Measurements from ENCODE around the gene C1QTNF3. TPM values are rescaled to one million over a fixed set of nuclear protein-coding genes. Genes with fewer than 3 reads are reported as not detected.

C1QTNF3 gene
- total and polyA plus RNA-seq, 2 donors (not counting 3 experiments of a cell fraction or from before 2014, with no cell fraction given), result 1.6 TPM

GRCh38 chr5:34003941-34004340, 39.1 kb downstream of the C1QTNF3 start:
- Histone ChIP-seq H3K27ac (ENCODE audit: insufficient read depth, low read depth, low read length) (no peak overlapping the region), H3K4me3 (replicated peaks in 1 of 3; ENCODE audit: insufficient read depth in 1 of 3, low read depth in 1 of 3, low read length in 3 of 3) (no peak overlapping the region), H3K4me1 (ENCODE audit: control insufficient read depth, extremely low read depth, insufficient read depth, low read length) (peaks cover 14% of the 10 kb centered on the region), H3K79me2 (ENCODE audit: control insufficient read depth, insufficient read depth, low read length) (no peaks in the 10 kb centered on the region), H3K9ac (replicated peaks; ENCODE audit: extremely low read depth, insufficient read depth, low read length) (no peak overlapping the region), H3K4me2 (ENCODE audit: insufficient read depth, low read length) (no peak overlapping the region), H3K27me3 (ENCODE audit: control insufficient read depth in 2 of 2, insufficient read depth in 2 of 2, low read length in 2 of 2) (no peaks in the 10 kb centered on the region), H3K36me3 (ENCODE audit: control insufficient read depth in 2 of 2, extremely low read depth in 1 of 2, insufficient read depth in 2 of 2, low read length in 2 of 2) (peaks cover 0 to 5% of the 10 kb centered on the region in 2 experiments), H2AFZ (ENCODE audit: low read depth, low read length) (no peak overlapping the region), H3K9me3 (replicated peaks; ENCODE audit: control insufficient read depth, insufficient read depth, low read length) (no peaks in the 10 kb centered on the region), H3K9me1 (replicated peaks; ENCODE audit: control insufficient read depth, extremely low read depth, insufficient read depth, low read length) (no peaks in the 10 kb centered on the region), H4K20me1 (replicated peaks; ENCODE audit: control insufficient read depth, extremely low read depth, insufficient read depth, low read length) (no peaks in the 10 kb centered on the region)
- FAIRE-seq (no peak), DNase-seq (ENCODE audit: low read depth, low spot score) (no peak)
- no TSS peak for BruUV-seq (replicated peaks)
- ChIA-PET POLR2A (no interaction called here), CTCF (no interaction called here)
- TF ChIP-seq EZH2 (IDR thresholded peaks at IDR 0.05; ENCODE audit: borderline replicate concordance, low read depth, low read length, severe bottlenecking) (no peak), FOS (IDR thresholded peaks at IDR 0.05; ENCODE audit: borderline replicate concordance, insufficient read depth, low read length) (no peak), MYC (IDR thresholded peaks at IDR 0.05; ENCODE audit: low read depth, low read length) (no peak), GATA2 (IDR thresholded peaks at IDR 0.05; ENCODE audit: insufficient read depth, insufficient read length, low read depth, low read length) (no peak), POLR2A (IDR thresholded peaks at IDR 0.05; ENCODE audit: low read depth, low read length) (no peak), POLR2AphosphoS5 (IDR thresholded peaks at IDR 0.05; ENCODE audit: insufficient read depth, low read depth, low read length) (no peak), MAX (IDR thresholded peaks at IDR 0.05; ENCODE audit: insufficient read depth, insufficient read length) (no peak), JUN (IDR thresholded peaks at IDR 0.05; ENCODE audit: borderline replicate concordance, insufficient read depth, insufficient read length, low read depth) (no peak)
- TF ChIP-seq, protein P1, sequence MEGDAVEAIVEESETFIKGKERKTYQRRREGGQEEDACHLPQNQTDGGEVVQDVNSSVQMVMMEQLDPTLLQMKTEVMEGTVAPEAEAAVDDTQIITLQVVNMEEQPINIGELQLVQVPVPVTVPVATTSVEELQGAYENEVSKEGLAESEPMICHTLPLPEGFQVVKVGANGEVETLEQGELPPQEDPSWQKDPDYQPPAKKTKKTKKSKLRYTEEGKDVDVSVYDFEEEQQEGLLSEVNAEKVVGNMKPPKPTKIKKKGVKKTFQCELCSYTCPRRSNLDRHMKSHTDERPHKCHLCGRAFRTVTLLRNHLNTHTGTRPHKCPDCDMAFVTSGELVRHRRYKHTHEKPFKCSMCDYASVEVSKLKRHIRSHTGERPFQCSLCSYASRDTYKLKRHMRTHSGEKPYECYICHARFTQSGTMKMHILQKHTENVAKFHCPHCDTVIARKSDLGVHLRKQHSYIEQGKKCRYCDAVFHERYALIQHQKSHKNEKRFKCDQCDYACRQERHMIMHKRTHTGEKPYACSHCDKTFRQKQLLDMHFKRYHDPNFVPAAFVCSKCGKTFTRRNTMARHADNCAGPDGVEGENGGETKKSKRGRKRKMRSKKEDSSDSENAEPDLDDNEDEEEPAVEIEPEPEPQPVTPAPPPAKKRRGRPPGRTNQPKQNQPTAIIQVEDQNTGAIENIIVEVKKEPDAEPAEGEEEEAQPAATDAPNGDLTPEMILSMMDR (IDR thresholded peaks at IDR 0.05; ENCODE audit: extremely low read depth in 1 of 2, insufficient read depth in 1 of 2, low read depth in 1 of 2, low read length in 2 of 2), result no peak
- dilution Hi-C loops (cut with MboI; ENCODE audit: extremely low pct_ligation_motif_present, low sequenced_read_pairs), result no loop called here
- intact Hi-C loops (cut with micrococcal nuclease), result no loop called here
